NCI-H146 (cell line): Measurements from ENCODE around the gene MGAT5B.
"Not testable (repeated sequence)": the region's sequence is repeated elsewhere in the genome, so short reads cannot be mapped to it uniquely, and the experiment has no call there.

Source experiments
- DNase-seq: peaks from one replicate; lab custom pipeline; 2025; lab: John Stamatoyannopoulos, UW

Gene MGAT5B, protein sequence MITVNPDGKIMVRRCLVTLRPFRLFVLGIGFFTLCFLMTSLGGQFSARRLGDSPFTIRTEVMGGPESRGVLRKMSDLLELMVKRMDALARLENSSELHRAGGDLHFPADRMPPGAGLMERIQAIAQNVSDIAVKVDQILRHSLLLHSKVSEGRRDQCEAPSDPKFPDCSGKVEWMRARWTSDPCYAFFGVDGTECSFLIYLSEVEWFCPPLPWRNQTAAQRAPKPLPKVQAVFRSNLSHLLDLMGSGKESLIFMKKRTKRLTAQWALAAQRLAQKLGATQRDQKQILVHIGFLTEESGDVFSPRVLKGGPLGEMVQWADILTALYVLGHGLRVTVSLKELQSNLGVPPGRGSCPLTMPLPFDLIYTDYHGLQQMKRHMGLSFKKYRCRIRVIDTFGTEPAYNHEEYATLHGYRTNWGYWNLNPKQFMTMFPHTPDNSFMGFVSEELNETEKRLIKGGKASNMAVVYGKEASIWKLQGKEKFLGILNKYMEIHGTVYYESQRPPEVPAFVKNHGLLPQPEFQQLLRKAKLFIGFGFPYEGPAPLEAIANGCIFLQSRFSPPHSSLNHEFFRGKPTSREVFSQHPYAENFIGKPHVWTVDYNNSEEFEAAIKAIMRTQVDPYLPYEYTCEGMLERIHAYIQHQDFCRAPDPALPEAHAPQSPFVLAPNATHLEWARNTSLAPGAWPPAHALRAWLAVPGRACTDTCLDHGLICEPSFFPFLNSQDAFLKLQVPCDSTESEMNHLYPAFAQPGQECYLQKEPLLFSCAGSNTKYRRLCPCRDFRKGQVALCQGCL

DNA sequence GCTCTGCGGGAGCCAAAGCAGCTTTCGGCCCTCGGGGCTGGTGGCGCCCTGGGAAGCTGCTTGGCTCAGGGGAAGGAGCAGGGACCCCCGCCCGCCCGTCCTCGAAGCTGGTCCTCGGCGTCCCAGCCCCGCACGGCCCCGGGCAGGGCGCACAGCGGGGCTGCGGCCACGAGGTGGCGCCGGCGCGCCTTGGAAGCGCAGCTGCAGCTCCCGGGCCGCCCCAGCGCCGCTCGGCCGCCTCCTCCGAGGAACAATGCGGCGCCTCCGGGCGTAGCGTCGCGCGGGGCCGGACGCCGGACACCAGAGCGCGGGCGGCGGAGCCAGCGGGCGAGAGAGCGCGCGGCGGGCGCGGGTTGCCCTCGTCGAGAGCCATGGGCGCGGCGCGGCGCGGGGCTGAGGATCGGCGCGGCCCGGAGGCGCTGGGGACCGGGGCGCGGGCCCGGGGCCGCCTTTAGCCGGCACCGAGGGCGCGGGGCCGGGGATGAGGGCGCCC lies at the start of gene MGAT5B:
TSS of gene MGAT5B (plus strand) at position 229 of the 493 bp plus-strand sequence. CDS start 626 bp downstream, outside the sequence.
- peak; percentile 88 for DNase-seq

DNA sequence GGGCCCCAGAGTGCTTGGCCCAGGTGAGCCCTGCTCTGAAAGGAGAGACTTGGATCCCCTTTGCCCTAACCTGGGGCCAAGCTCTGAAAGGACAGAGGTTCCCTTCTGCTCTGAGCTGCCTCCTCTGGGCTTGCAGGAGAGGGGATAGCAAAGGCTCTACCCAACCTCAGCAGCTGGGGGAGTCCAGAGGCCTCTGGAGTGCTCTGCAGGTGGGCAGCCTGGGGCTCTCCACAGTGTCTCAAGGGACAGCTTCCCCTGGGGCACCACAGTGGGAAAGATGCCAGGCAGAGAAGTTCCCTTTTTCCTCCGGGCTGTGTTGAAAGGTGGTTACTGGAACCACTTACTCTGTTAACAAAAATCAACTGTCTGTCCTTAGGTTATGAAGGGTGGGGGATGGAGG lies 48.2 kb upstream of the MGAT5B start:
- DNase-seq: peak; percentile 74

DNA sequence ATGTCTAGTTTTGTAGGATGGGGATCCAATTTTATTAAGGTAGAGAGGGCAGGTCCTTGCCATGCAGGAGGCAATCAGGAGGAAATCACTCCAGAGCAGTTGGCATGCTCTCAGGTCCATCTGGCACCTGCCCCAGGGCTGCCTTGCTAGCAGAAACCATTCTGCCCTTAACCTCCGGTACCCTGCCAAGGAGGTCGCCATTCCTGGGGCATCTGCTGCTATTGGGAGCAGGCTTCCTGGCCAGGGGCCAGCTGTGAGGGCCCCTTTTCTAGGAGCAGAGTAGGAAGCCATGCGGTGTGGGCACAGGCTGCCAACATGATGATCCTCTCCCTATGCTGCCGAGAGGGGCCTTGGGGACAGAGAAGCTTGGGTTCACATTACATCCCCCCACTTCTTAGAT lies 47.6 kb upstream of the MGAT5B start:
- no peak for DNase-seq

DNA sequence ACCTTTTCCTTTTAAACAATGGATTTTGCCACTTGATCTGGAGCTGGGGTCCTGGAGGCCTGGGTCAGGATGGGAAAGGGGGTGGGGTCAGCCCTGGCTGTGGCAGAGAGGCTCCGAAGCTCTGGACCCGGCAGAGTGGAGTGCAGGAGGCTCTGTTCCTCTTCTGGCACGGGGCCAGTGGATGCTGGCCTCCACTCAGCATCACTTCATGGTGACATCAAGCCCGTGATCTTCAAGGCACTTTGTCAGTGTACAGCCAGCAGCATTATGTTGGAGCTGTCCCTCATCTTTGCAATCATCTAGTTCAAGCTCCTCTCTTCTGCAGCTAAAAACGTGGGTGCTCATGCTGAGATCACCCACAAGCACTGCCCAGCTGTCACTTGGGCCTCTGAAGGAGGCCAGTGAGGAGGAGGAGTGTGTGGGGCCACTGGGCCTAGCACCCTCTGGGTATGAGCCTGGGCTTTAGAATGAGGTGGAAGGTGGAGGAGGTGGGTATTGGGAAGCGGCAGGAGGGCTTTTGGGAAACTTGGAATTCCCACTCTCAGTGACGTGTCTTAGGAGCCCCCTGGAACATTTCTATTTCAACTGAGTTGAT lies 45.9 kb upstream of the MGAT5B start:
- no peak for DNase-seq

DNA sequence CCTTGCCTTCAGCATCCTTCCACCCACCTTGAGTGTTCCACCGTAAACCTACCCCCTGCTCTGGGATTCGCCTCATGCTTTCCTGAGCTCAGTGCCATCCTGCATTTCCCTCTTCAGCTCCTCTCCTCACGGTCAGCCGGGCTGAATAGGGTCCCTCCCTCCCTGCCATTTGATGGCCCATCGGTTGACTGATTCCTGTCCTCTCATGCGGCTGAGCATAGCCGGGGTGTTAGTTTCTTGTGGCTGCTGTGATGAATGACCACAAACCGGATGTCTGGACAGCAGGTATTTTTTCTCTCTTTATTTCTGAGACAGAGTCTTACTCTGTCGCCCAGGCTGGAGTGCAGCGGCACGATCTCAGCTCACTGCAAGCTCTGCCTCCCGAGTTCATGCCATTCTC lies 44.1 kb upstream of the MGAT5B start:
- no peak for DNase-seq

DNA sequence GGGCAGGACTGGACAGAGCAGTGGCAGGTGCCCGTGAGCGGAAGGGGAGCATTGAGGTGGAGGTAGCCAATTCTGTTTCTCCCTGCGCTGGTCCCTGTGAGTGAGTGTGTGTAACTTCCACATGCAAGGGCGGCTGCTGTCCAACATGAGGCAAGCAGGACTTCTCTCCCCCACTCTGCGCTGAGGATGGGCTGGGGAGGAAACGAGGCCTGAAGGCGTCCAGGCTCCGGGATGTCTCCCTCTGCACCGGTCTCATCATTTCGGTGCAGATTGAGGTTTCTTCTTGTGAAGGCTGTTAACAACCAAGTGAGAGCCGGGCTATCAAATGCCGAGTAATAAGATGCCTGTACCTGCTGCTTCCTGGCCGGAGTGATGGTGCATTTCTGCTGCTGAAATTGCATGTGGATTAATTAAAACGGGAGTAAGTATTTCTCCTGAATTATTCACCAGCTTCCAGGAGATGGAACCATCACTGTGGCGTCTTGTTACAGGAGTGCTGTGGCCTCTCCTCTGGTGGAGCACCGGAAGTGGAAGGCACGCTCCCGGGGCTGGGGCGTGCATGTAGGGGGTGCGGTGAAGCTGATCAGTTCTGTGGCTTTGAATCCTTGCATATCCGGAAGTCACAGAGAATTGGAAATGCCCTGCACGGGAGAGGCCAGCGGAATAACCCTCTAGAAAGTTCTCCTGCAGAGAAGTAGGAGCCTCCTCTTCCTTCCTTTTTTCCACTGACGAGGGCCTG lies 41.7 kb upstream of the MGAT5B start:
- DNase-seq: no peak

DNA sequence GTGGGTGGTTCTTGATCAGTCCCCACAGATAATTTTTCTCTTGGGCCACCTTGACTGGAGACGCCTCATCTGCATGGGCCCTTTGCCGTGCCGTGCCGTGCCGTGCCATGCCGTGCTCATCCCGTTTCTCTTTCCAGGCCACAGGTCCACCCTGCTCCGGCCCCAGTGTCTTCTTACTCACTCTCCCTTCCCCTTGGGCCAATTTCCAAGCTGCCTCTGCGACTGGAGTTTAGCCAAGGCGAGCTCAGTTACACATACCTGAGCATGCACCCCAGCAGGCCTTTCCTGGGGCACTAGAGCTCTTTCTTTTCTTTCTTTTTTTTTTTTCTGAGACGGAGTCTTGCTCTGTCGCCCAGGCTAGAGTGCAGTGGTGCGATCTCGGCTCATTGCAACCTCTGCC lies 40.5 kb upstream of the MGAT5B start:
- DNase-seq: no peak

DNA sequence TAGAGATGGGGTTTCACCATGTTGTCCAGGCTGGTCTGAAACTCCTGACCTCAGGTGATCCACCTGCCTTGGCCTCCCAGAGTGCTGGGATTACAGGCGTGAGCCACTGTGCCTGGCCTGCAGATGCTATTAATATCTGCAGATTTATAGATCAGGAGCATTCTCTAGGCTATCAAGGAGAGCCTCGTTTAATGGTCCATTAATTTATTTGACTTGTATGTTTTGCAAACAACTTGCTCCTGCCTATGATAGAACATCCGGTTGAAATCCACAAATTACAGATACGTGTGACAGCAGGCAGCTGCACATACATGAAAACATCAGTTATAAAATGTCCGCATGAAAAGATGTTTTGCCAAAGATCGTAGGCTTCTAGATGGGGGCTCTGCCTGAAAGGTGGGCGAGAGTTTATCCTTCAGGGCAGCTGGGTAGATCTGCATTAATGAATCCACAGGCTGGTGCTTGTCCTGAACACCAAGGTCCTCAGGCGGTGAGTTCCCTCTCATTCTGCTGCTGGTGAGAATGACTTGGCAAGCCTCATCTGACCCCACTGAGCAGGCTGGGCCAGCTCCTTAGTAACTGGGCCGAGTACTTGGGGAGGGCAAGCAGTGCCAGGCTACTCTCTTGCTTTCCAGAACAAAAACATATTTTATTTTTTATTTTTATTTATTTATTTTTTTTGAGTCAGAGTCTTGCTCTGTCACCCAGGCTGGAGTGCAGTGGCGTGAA lies 37.1 kb upstream of the MGAT5B start:
- DNase-seq: peak; percentile 81

DNA sequence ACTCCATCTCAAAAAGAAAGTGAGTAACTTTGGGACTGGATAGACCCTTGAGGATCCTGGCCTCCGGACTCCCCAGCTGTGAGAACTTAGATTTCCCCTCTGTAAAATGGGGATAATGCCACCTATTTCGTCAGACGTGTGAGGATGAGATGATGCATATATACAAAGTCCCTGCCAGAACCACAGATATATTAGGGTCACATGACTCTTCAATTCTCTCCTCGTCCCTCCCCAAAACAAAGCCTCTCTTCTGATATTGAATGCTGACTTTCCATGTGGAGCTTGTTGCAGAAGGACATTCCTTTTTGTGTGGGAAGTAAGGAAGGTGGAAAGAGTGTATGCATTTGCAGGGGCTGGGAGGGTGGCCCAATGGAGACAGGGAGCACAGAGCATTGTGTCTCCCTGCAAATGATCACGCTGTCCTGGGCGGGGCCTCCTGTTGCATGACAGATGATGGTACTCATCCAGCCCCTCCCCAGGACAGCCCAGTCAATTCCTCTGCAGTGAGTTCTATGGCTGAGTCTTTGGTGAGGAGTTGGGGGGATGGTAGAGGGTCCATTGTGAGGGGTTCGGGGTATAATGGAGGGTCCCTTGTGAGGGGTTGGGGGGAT lies 35.1 kb upstream of the MGAT5B start:
- DNase-seq: no peak

DNA sequence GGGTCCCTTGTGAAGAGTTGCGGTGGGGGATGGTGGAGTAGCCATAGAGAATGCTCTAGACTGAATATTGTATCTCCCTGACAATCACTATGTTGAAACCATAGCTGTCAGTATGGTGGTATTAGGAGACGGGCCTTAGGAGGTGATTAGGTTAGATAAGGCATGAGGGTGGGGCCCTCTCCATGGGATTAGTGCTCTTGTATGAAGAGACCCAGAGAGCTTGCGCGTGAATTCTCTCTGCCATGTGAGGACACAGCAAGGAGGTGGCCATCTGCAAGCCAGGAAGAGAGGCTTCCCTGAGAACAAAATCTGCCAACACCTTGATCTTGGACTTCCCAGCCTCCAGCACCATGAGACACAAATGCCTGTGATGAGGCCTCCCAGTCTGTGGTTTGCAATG lies 34.5 kb upstream of the MGAT5B start:
- DNase-seq: no peak

DNA sequence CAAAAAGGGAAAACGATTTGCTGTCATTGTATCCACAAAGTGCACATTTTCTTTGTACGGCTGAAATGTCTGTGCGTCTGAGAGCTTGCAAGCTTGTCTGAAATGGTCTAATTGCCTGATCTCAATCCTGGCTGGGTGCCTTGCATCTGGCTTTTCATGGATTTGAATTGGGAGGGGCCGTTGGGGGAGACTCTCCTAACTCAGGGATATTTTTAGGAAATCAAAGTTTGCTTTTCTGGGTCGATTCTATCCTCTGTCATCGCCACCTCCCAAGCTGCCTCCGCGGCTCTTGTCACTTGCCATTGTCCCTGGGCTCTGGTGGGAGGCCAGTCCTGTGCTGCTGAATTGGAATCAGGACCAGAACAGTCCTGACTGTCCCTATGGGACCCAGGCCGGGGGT lies 33.3 kb upstream of the MGAT5B start:
- peak; percentile 14 for DNase-seq

DNA sequence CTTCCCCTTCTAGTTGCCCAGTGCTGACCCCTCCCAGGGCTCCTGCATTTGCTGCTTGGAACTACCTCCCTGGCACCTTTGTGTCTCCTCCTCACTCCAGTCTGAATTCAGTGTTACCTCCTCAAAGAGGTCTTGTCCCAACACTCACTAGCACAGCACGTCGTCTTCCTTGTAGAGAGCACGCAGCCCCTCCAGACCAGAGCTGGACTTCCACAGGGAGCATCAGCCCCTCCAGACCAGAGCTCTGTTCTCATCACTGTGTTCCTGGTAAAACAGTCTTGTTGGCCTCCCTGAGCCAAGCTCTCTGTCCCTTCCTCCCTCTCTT lies 27.8 kb upstream of the MGAT5B start:
- peak; percentile 19 for DNase-seq

DNA sequence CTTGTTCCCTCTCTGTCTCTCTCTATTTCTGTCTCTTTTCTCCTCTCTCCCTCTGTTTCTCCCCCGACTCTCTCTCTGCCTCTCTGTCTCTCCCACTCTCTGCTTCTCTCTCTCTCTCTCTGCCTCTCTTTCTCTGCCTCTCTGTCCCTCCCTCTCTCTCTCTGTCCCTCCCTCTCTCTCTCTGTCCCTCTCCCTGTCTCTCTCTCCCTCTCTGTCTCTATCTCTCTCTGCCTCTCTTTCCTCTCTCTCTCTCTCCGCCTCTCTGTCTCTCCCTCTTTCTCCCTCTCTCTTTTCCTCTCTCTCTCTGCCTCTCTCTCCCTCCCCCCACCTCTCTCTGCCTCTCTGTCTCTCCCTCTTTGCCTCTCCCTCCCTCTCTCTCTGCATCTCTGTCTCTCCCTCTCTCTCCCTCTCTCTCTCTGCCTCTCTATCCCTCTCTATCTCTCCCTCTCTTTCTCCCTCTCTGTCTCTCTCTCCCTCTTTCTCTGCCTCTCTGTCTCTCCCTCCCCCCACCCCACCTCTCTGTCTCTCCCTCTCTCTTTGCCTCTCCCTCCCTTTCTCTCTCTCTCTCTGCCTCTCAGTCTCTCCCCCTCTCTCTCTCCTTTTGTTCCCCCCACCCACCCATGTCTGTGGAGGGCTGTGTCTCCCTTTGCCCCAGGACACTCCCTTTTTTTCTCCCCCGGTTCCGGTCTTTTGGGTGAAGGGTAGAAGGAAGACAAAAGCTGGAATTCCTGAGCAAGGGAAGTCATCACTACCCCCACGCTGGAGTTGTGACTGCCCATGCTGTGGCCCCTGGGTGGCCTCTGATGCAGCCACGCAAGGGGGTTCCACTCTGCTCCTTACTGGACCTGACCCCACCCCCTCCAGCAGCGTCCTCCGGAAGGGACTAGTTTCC lies 27.1 kb upstream of the MGAT5B start:
- DNase-seq: peak; percentile 21

DNA sequence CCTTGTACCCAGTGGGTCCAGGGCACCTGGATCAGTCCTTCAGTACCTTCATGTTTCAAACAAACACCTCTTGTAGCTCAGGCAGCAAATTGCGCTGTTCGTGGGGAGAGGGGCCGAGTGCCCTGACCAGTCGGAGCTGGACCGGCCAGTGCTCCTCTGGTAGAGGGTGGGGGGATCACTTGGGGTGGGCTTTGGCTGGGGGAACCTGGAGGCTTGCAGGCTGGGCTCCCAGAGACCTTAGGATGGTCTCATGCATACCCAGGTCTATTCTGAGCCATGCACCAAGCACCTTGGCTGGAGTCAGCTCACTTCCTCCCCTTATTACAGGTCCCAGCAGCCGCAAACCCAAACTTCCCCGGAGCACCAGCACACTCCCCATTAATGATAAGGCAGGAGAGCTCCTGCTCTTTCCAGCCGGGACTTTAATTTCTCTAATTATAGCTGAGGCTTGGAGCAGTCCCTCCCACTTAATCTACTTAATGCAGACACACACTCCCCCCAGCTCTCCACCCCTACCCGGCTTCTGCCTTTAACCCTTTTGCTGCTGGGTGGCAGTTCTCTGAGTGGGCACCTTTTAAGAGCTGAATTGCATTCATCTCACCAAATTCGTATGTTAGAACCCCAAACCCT lies 26.3 kb upstream of the MGAT5B start:
- DNase-seq: peak; percentile 68

DNA sequence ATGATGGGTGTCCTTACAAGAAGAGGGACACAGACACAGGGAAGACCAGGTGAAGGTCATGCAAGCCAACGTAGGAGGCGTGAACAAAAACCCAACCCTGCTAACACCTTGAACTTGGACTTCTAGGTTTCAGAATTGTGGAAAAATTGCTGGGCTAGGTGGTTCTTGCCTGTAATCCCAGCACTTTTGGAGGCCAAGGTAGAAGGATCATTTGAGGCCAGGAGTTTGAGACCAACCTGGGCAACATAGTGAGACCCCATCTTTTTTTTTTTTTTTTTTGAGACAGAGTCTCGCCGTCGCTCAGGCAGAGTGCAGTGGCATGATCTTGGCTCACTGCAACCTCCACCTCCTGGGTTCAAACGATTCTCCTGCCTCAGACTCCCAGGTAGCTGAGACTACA lies 25.1 kb upstream of the MGAT5B start:
- DNase-seq: not testable (repeated sequence)

DNA sequence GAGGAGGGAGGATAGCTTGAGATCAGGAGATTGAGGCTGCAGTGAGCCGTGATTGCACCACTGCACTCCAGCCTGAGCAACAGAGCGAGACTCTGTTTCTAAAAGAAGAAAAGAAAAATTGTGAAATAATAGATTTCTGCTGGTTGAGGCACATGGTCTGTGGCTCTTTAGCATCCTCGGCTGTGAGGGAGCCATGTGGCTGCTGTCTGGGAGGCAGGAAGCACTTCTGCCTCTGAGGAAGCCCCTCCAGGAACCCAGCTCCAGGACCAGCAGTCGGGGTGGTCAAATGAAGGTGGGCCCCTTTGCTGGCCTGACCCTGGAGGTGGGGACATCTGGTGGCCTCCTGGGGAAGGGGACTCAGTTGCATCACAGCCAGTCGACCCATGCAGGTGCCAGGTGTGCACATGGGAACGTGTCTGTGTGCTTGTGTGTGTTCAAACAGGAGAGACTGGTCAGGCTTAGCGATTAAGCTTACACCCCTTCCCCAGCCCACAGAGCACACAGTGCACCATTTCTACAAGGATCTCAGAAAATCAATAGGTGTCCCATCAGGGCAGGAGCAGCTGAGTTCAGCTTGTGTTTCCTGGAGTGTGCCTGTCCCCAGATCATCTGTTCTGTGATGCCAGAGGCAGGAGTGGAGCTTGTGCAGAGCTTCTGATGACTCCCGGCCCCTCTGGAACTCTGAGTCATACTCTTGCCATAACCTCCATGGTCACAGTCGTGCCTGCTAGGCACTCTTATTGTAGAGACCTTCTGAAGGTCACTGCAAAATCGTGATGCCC lies 24.3 kb upstream of the MGAT5B start:
- peak; percentile 32 for DNase-seq

DNA sequence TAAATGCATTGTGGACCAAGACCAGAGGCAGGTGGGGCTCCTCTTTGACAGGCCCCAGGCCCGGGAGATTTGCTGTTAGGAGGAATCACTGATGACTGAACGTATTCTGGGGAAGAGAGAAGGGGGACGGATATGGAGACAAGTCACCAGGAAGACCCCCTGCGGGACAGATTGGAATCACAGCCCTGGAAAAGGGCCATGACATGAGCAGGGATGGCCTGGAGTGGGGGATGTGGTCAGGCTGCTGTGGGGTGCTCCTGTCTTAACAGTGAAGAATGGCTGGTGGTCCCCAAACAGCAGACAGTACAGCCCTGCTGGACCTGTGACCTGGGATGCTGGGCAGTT lies 23.7 kb upstream of the MGAT5B start:
- no peak for DNase-seq

DNA sequence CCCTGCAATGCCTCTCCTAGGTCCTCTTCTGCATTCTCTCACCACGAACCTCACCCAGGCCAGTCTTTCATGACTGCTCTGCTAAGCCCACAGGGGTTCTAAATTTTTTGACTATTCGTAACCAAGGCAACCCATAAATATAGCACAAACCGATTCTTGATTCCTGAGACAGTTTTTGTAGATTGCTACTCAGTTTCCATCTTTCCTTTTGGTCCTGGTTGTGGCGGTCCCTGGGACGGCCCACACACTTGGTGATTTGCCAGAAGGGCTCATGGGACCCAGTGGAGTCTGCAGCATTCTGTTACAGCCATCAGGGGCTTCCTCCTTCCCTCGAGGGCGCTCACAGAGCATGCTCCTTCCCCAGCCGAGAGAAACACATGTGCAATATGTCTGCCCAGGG lies 23.4 kb upstream of the MGAT5B start:
- DNase-seq: no peak

DNA sequence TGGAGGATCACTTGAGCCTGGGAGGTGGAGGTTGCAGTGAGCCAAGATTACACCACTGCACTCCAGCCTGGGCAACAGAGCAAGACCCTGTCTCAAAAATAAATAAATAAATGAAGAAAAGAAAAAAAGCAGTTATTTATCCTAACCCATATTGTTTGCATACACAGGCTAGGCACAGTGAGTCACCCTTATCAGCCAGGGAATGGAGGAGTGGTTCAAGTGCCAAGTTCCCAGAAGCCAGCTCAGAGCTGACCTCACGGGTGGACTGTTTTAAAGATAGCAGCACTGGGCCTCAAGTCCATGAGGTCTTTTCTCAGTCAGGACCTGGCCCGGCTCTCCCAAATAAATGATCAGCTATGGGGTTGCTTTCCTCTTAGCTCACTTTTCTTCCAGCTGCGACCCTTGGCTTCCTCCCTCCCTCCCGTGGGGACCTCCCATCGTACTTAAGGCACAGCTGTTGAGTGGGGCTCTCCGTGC lies 22.6 kb upstream of the MGAT5B start:
- no peak for DNase-seq
